Endodermal cell (in vitro differentiated cells): Measurements from ENCODE around the gene RETNLB. TPM values are rescaled to one million over a fixed set of nuclear protein-coding genes. Genes with fewer than 3 reads are reported as not detected.

Experiments
- DNase-seq: peaks from one replicate; pipeline ENCODE4 v3.0.0-alpha.2; 2017
- H3K27ac ChIP-seq: 2 replicates; pipeline ENCODE4 v1.5.1; 2013; ENCODE audit warnings: mild to moderate bottlenecking, low read depth, low read length, moderate library complexity
- H3K27me3 ChIP-seq: 2 replicates; pipeline ENCODE4 v1.6.1; 2013; ENCODE audit warnings: mild to moderate bottlenecking, low read length, moderate library complexity; ENCODE audit not compliant: insufficient read depth, control insufficient read depth, poor library complexity, severe bottlenecking
- H3K36me3 ChIP-seq: 2 replicates; pipeline ENCODE4 v1.7.0; 2013; ENCODE audit warnings: mild to moderate bottlenecking, low read length, moderate library complexity; ENCODE audit not compliant: control insufficient read depth, insufficient read depth
- H3K4me1 ChIP-seq: one replicate; pipeline ENCODE4 v1.7.0; 2013; ENCODE audit warnings: low read length; ENCODE audit not compliant: control insufficient read depth, insufficient read depth
- H3K4me3 ChIP-seq: 2 replicates; pipeline ENCODE4 v1.5.1; 2013; ENCODE audit warnings: mild to moderate bottlenecking, low read length, moderate library complexity
- H3K9ac ChIP-seq: 2 replicates; pipeline ENCODE4 v1.6.1; 2013; ENCODE audit warnings: mild to moderate bottlenecking, low read length, moderate library complexity; ENCODE audit not compliant: poor library complexity, severe bottlenecking; ENCODE audit errors: extremely low read depth
- H3K9me3 ChIP-seq: 2 replicates; pipeline ENCODE4 v1.6.1; 2013; ENCODE audit warnings: mild to moderate bottlenecking, low read length, moderate library complexity; ENCODE audit not compliant: control insufficient read depth
- H3K27ac Mint-ChIP-seq: 2 replicates; pipeline ENCODE4 v1.8.0; 2020; ENCODE audit warnings: mixed read lengths
- H3K27me3 Mint-ChIP-seq: 2 replicates; pipeline ENCODE4 v1.8.0; 2021; ENCODE audit warnings: mild to moderate bottlenecking, mixed read lengths; ENCODE audit not compliant: insufficient read depth
- H3K36me3 Mint-ChIP-seq: 2 replicates; pipeline ENCODE4 v1.8.0; 2020; ENCODE audit warnings: low read depth, mixed read lengths
- H3K4me1 Mint-ChIP-seq: 2 replicates; pipeline ENCODE4 v1.8.0; 2020; ENCODE audit warnings: mixed read lengths
- H3K4me3 Mint-ChIP-seq: 2 replicates; pipeline ENCODE4 v1.8.0; 2020; ENCODE audit warnings: mild to moderate bottlenecking, moderate library complexity, mixed read lengths
- H3K9me3 Mint-ChIP-seq: 2 replicates; pipeline ENCODE4 v1.8.0; 2020; ENCODE audit warnings: mild to moderate bottlenecking, mixed read lengths
- CTCF ChIP-seq: fragments of 200-600 bp; sonication (generic); conservative IDR thresholded peaks from 2 replicates; pipeline ENCODE4 v1.5.0; 2021; ENCODE audit warnings: antibody characterized with exemption, mild to moderate bottlenecking
- WGBS, 2 experiments: methylation state at CpG; one replicate each; pipeline versions ENCODE4 v1.1.5 to v1.1.7; 2013; ENCODE audit warnings: missing lambda C conversion rate in 2 of 2, mixed read lengths in 1 of 2; ENCODE audit not compliant: insufficient coverage in 1 of 2, insufficient read length in 1 of 2; 5-methylcytosine and 5-hydroxymethylcytosine counted together
- total RNA-seq, 2 donors: library from RNA; stranded (reverse); fragmentation: NEBNext Ultra II Directional in 1 of 2; extraction: Animal tissue kit (Norgen Biotek cat#: 25700) in 1 of 2; gene quantifications; 2 replicates in 1 of 2; 3 replicates in 1 of 2; pipeline ENCODE4 v1.2.1, GENCODE V29; 2021

The RETNLB gene
- total RNA-seq, 2 donors from 2014 or later: not detected

GRCh38 chr3:108724101-108724500, 33.1 kb downstream of the RETNLB start:
- Histone ChIP-seq H3K27ac (no peak overlapping the region), H3K9me3 (no peaks in the 10 kb centered on the region), H3K27me3 (no peaks in the 10 kb centered on the region), H3K4me3 (no peak overlapping the region), H3K4me1 (no peaks in the 10 kb centered on the region), H3K36me3 (no peaks in the 10 kb centered on the region), H3K9ac (no peak overlapping the region)
- TF ChIP-seq CTCF: no peak
- Mint-ChIP-seq H3K27me3 (peaks cover 2% of the 10 kb centered on the region), H3K4me3 (no peak overlapping the region), H3K36me3 (no peaks in the 10 kb centered on the region), H3K4me1 (peaks cover 13% of the 10 kb centered on the region), H3K27ac (no peak overlapping the region), H3K9me3 (peaks cover 2% of the 10 kb centered on the region)
- 79 to 82% methylated on average over 3 to 4 of the region's 4 CpGs for WGBS, 2 experiments
- no peak for DNase-seq

DNA sequence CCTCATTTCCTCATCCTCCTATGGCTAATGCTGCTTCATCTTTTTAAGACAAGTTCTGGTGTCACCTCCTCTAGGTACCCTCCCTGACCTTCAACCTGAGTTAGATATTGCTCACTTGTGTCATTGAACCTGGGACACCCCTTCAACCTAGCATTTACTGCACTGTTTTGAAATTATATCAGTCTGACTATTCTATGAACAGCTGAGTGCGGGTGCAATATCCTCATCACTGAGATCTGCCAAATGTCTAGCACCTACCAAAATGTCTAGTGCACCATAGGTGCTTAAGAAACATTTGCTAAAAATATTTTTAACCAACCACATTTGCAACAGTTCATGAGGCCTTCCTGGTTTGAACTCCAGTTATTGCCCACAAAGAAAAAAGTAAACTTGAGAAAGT, 34.5 kb downstream of the RETNLB start:
- H3K9me3 ChIP-seq: no peaks in the 10 kb centered on the region
- H3K4me1 Mint-ChIP-seq: peaks cover 27% of the 10 kb centered on the region
- no peak overlapping the region for H3K4me3 ChIP-seq
- no peaks in the 10 kb centered on the region for H3K27me3 ChIP-seq
- peaks cover 6% of the 10 kb centered on the region for H3K4me1 ChIP-seq
- no peak for DNase-seq
- H3K36me3 ChIP-seq: no peaks in the 10 kb centered on the region
- H3K27me3 Mint-ChIP-seq: peaks cover 2% of the 10 kb centered on the region
- 89 to 100% methylated on average over 1 of the region's 1 CpG for WGBS, 2 experiments
- H3K9me3 Mint-ChIP-seq: peaks cover 2% of the 10 kb centered on the region
- TF ChIP-seq CTCF: no peak
- H3K27ac ChIP-seq: no peak overlapping the region
- no peak overlapping the region for H3K4me3 Mint-ChIP-seq
- no peaks in the 10 kb centered on the region for H3K36me3 Mint-ChIP-seq
- no peak overlapping the region for H3K27ac Mint-ChIP-seq
- H3K9ac ChIP-seq: no peak overlapping the region

- DNase-seq: no peak
- H3K36me3 ChIP-seq: no peaks in the 10 kb centered on the region
- no peak overlapping the region for H3K27ac Mint-ChIP-seq
- no peaks in the 10 kb centered on the region for H3K27me3 ChIP-seq
- 96 to 100% methylated on average over 1 to 2 of the region's 2 CpGs for WGBS, 2 experiments
- H3K27ac ChIP-seq: no peak overlapping the region
- H3K4me1 Mint-ChIP-seq: peaks cover 27% of the 10 kb centered on the region
- H3K4me3 Mint-ChIP-seq: no peak overlapping the region
- no peaks in the 10 kb centered on the region for H3K36me3 Mint-ChIP-seq
- no peaks in the 10 kb centered on the region for H3K27me3 Mint-ChIP-seq
- H3K4me3 ChIP-seq: no peak overlapping the region
- no peaks in the 10 kb centered on the region for H3K9me3 ChIP-seq
- no peak overlapping the region for H3K9ac ChIP-seq
- H3K9me3 Mint-ChIP-seq: peaks cover 2% of the 10 kb centered on the region
- no peak for TF ChIP-seq CTCF
- H3K4me1 ChIP-seq: peaks cover 7% of the 10 kb centered on the region
Measured at GRCh38 chr3:108719178-108719806, 37.9 kb downstream of the RETNLB start.
